RWPE1 (cell line): ENCODE measurements around the gene TRMT61A.

Source experiments
- CTCF ChIA-PET: fragments of 350-600 bp; sonication (Branson Sonifier 250); formaldehyde crosslinking; extraction: SDS; loops from one replicate; lab custom pipeline; 2021; lab: Yijun Ruan, JAX
- POLR2A ChIA-PET: fragments of 400-600 bp; formaldehyde crosslinking; extraction: SDS; loops from one replicate; lab custom pipeline; 2020; ENCODE audit warnings: antibody characterized with exemption; ENCODE audit not compliant: low non-redundant PET; lab: Yijun Ruan, JAX
- DNase-seq: peaks from one replicate; pipeline ENCODE4 v3.0.0; 2012; ENCODE audit warnings: low spot score
- H3K27ac ChIP-seq: fragments of 450-650 bp; 2 replicates; pipeline ENCODE4 v1.5.1; 2017
- TF ChIP-seq, protein P1 (sequence below): fragments of 450-650 bp; conservative IDR thresholded peaks from 2 replicates; pipeline ENCODE4 v1.5.1; 2017; ENCODE audit warnings: low read depth, mild to moderate bottlenecking

TRMT61A gene

DNA sequence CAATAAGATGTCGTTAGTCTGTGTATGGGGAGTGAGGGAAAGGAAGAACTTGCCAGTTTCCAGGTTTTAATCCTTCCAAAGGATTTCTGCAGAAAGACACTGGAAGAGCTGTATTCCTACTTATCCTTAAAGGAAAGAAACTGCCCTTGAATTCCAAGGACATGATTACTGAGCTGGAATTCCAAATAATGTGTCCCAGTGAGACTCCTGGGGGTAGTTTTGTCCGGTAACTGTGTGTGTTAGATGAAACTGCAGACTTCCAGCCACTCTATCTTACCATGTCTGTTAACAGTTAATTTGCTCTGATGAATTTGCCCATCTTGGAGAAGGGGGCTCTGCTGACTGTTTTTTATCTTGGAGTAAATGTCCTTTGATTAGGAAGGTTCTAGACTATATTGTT, 39.4 kb upstream of the TRMT61A start:
- CTCF ChIA-PET: no interaction called here
- H3K27ac ChIP-seq: no peak overlapping the region
- POLR2A ChIA-PET: no interaction called here
- TF ChIP-seq, protein P1, sequence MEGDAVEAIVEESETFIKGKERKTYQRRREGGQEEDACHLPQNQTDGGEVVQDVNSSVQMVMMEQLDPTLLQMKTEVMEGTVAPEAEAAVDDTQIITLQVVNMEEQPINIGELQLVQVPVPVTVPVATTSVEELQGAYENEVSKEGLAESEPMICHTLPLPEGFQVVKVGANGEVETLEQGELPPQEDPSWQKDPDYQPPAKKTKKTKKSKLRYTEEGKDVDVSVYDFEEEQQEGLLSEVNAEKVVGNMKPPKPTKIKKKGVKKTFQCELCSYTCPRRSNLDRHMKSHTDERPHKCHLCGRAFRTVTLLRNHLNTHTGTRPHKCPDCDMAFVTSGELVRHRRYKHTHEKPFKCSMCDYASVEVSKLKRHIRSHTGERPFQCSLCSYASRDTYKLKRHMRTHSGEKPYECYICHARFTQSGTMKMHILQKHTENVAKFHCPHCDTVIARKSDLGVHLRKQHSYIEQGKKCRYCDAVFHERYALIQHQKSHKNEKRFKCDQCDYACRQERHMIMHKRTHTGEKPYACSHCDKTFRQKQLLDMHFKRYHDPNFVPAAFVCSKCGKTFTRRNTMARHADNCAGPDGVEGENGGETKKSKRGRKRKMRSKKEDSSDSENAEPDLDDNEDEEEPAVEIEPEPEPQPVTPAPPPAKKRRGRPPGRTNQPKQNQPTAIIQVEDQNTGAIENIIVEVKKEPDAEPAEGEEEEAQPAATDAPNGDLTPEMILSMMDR: no peak
- DNase-seq: no peak

DNA sequence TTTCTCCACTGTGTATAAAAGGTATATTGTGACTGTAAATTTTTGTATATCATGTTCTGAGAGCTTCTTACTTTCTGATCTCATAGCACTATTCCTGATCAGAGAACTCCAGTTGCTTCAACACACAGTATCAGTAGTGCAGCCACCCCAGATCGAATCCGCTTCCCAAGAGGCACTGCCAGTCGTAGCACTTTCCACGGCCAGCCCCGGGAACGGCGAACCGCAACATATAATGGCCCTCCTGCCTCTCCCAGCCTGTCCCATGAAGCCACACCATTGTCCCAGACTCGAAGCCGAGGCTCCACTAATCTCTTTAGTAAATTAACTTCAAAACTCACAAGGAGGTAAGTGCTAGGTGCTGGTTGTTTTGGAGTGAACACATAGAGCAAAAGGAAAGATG, 37.3 kb upstream of the TRMT61A start:
- POLR2A ChIA-PET: no interaction called here
- CTCF ChIA-PET: no interaction called here
- DNase-seq: no peak
- TF ChIP-seq, protein P1: no peak
- no peak overlapping the region for H3K27ac ChIP-seq

DNA sequence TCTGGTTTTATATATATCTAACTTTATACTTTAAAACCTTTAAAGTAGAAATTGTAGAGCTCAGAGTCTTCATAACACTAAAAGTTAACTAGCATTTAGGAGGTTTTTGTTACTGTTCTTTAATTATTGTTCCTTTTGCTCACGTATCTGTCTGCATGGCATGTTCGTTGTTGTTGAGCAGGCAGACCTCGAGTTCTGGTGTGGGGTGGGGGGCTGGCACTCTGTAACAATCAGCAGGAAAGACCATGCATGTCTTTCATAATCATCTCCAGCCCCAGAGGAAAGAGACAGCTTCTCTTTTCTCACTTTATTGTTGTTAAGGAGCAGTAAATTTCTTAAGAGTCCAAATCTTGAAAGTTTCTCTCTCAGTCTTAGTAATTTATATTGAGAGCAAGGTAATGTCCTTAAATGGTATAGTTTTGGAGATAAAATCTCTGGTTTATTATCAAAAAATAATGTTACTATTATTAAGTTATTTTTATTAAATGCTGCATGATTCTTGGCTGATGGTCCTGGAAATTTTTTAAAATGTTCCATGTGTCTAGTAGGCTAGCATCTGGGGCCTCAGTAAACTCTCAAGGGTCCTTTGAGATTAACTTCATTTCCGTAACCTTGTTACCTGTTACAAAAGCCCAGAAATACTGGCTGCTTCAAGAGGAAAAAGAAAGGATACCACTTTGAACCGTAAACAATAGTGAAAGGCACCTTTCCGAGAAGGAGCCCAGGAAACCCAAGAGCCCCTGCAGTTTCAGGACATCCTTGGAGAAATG, 36.7 kb upstream of the TRMT61A start:
- no peak overlapping the region for H3K27ac ChIP-seq
- ChIA-PET CTCF (no interaction called here), POLR2A (no interaction called here)
- TF ChIP-seq, protein P1: no peak
- no peak for DNase-seq

DNA sequence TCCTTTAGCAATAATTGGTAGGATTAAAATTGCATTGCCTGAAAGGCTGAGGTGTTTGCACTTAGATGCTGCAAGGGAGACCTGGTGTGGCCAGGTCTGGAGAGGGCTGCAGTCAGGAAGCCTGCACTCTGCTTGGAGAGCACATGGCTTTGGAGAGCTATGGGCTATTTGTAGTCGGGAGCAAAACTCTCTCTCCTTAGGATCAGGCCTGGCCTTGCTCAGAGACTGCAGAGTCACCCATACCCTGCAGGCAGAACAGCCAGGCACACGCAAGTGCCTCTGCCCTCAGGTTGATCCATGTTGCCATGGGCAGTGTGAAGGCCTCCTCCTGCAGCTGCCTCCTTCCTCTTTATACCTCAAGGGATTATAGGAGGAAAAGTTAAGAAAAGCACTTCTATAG, 33.1 kb upstream of the TRMT61A start:
- CTCF ChIA-PET: no interaction called here
- DNase-seq: no peak
- H3K27ac ChIP-seq: peak overlapping the region; percentile 56
- POLR2A ChIA-PET: no interaction called here
- TF ChIP-seq, protein P1: no peak

DNA sequence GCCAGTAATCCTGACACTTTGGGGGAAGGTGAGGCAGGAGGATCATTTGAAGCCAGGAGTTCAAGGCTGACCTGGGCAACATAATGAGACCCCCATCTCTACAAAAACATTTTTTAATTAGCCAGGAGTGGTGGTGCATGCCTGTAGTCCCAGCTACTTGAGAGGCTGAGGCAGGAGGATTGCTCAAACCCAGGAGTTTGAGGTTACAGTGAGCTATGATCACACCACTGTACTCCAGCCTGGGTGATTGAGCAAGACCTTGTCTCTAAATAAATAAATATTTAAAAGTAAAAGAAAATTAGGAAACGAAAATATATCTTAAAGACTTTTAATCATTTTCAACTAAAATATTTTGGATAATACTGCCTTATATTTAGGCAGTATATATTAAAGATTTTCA, 32.2 kb upstream of the TRMT61A start:
- peak overlapping the region; percentile 56 for H3K27ac ChIP-seq
- POLR2A ChIA-PET: no interaction called here
- DNase-seq: no peak
- TF ChIP-seq, protein P1: no peak
- CTCF ChIA-PET: no interaction called here

DNA sequence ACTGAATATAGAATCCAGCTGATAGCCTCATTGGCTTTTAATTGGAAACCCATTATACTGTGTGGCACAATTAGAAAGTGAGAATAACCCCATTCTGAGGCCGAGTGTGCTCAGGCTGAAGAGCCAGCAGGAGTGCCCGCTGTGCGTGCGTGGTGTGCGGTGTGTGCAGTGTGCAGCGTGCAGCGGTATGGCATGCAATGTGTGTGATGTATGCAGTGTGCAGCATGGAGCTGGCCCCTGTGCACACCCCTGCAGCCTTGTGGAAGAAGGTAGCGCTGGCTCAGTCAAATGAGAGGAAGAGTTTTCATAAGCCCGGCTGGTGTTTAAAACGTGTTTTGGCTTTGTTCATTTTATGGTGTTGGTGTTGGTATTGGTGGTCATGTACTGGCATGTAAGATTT, 29.3 kb upstream of the TRMT61A start:
- TF ChIP-seq, protein P1: no peak
- no peak for DNase-seq
- CTCF ChIA-PET: interaction anchor here (1.1 to 2.9 kb wide), 6 partner anchors 11 to 47 kb away, joined by 3 to 16 read pairs (median 10); no protein-coding TSS in a partner anchor
- peak overlapping the region; percentile 72 for H3K27ac ChIP-seq
- POLR2A ChIA-PET: no interaction called here
